ENCODE results near the gene MSH3.
"Not testable (repeated sequence)": the region's sequence is repeated elsewhere in the genome, so short reads cannot be mapped to it uniquely, and the experiment has no call there.

The MSH3 gene

DNA sequence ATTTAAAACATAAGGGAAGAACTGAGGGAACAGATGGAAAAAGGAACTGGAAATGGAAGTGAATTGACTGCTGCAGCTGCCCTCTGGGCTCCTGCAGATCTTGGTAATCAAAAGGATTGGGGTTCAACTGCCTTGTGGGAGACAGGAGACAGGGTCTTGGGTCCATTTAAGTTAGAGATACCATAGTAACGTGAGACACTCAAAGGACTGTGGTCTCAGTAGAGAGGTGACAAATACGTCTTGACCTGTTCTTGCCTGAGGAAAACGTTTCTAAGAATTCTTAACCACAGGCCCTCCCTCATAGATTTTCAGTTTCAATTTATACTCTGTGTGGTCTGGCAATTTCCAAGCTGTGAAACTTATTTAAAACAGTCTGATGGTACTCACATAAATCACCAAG is 101.2 kb downstream of the MSH3 start:
- no peak for DNase-seq (ENCODE audit: low read depth)

DNA sequence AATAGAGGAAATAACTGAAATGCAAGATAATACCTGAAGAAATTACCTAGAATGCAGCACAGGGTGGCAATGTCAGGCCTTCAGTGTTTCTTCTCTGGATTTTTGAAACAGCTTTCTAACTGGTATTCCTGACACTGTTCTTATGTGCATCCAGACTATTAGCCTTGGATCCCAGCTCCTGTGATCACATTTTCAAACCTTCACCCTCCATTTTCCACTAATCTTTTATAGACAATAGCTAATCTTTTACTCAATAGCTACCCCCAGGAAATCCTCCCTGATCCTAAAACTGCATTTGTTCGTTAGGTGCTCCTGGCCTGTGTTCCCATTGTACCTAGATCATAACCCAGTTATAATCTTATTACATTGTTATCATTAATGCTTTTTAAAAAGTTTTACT is 101.8 kb downstream of the MSH3 start:
- no peak for DNase-seq (ENCODE audit: low read depth)

GRCh38 chr5:80757290-80757689 is 102.8 kb downstream of the MSH3 start:
- no peak for DNase-seq (ENCODE audit: low read depth)

DNA sequence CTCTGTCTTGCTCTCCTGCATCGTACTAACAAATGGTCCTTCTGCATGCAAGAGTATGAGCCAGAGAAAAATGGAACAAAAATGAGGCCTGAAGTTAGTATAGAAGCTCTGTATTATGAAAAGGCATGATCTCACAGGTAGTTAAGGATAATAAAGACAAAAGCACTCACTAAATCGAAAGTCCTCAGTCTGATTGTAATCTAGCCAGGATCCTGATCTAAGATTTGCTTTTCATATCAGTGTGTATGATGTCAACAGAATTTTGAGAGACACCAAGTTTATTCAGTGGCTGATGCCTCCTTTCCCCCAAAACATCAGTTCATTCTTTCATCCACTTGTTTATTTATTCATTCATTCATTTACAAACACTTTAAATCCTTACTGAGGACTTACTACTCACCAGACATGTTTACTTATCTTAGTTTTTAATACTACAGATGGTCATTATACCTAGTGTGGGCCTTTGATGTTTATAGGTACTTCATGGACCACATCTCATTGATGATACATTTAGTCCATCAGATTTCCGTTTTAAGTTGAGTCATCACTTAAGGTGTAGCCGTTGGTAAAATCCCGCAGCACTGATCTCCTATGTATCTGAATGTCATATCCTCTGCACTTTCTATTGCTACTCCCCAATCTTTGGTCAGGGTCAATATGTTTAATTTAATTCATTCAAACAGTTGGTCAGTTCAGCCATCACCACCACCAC is 105.6 kb downstream of the MSH3 start:
- DNase-seq (ENCODE audit: low read depth), result no peak

GRCh38 chr5:80760680-80761079 is 106.2 kb downstream of the MSH3 start:
- no peak for DNase-seq (ENCODE audit: low read depth)

GRCh38 chr5:80761176-80761575 is 106.7 kb downstream of the MSH3 start:
- peak; percentile 36 for DNase-seq (ENCODE audit: low read depth)

DNA sequence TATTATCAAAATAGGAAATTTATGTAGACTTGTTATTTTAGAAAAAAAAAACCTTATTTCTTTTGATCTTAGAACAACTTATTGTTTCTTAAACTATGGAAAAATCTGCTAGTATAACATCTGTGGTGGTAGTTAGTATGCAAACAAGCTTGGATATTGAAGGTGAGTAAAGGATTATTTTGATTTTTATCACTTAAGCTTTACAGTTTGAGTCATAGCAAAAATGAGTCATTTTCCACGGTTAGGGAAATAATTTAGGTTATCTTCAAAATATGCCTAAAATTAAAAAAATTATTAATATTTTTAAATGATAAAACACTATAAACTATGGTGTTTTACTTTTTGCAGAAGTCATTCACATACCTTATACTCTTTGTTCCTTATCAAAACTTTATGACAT is 107.5 kb downstream of the MSH3 start:
- no peak for DNase-seq (ENCODE audit: low read depth)

DNA sequence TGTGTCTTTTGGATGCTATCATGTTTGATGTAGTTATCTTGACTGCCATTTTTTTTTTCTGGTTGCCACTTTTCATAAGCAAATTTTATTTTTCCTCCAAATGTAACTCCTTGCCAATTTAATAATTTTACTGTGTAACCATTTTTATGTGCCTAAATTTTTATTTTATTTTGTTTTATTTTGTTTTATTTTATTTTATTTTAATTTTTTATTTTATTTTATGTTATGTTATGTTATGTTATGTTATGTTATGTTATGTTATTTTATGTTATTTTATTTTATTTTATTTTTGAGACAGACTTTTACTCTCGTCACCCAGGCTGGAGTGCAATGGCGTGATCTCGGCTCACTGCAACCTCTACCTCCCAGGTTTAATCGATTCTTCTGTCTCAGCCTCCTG is 108.1 kb downstream of the MSH3 start:
- no peak for DNase-seq (ENCODE audit: low read depth)

- DNase-seq (ENCODE audit: low read depth), result no peak
Observed at GRCh38 chr5:80763211-80763610, 108.8 kb downstream of the MSH3 start.

DNA sequence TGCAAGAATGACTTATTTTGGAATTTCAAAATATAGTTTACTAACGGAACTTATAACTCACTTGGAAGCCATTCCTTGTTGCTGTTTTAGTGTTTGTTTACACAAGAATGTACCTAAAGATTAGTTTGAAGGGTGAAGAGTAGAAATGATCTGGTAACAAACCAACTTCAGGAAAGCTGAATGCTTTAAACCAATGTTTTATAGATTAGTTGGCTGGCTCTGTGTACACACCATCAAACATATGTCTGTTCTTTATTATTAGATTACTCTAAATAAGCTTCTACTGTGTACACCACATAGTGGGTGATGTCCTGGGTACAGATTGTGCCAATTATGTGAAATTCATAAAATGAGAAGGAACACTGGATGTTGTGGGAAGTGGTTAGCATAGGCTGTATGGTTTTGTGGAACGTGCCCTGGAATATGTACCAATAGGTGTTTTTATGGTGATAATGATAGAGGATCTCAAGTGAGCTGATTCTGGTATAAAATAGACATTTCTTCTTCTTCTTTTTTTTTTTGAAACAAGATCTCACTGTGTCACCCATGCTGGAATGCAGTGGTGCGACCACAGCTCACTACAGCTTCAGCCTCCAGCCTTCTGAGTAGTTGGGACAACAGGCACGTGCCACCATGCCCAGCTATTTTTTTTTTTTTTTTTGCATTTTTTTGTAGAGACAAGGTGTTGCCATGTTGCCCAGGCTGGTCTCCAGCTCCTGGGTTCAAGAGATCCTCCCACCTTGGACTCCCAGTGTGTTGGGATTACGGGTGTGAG is 109.6 kb downstream of the MSH3 start:
- DNase-seq (ENCODE audit: low read depth), result peak; percentile 17

- no peak for DNase-seq (ENCODE audit: low read depth)
Observed at GRCh38 chr5:80764786-80765185, 110.3 kb downstream of the MSH3 start.

GRCh38 chr5:80777347-80778287 is 123.2 kb downstream of the MSH3 start:
- no peak for DNase-seq (ENCODE audit: low read depth)

DNA sequence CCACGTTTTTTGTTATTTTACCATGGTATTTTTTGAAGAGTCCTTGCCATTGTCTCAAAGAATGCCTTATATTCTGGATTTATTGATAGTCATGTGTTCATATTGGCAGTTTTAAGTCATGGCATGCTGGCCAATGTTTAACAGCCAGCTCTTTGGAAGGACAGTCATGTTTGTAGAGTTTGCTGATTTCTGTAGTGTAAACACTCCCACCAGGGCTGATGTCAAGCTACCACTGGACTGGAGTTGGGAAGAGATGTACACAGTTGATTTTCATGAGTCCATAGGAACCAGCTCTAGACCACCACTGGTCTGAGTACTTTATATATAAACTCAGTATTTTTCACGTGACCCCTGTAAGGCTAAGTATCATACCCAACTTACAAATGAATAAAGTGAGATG is 125.6 kb downstream of the MSH3 start:
- DNase-seq (ENCODE audit: low read depth), result no peak

DNA sequence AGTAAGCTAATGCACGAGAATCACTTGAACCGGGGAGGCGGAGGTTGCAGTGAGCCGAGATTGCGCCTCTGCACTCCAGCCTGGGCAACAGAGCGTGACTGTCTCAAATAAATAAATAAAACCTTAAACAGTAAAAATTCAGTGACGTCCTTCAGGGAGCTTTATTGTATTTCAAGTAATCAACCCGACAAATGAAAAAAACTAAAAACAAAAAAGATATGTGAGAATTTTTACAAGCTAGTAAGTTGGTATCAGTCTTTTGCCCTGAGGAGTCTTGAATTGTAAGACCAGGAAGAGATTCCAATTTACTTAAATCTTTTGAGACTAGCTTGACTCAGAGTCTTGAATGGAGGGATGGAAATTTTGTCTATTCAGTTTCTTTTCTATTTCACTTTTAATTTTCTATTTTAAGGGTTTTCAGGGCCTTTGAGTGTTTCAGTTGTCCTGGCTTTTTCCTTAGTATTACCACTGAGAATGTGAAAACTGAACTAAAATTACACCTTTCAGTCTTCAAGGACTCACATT is 126.4 kb downstream of the MSH3 start:
- no peak for DNase-seq (ENCODE audit: low read depth)

DNA sequence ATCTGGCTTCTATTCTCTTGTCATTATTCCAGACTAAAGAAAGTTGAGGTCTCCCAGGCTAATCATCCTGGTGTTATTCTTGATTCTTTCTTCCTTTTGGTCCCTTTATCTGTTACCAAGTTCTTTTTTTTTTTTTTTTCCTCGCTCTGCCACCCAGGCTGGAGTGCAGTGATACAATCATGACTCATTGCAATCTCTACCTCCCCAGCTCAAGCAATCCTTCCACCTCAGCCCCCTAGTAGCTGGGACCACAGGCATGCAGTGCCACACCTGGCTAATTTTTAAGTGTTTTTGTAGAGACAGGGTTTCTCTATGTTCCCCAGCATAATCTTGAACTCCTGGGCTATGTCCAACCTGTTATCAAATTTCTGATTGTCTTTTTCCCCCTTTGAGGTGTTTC is 126.9 kb downstream of the MSH3 start:
- peak; percentile 44 for DNase-seq (ENCODE audit: low read depth)

DNA sequence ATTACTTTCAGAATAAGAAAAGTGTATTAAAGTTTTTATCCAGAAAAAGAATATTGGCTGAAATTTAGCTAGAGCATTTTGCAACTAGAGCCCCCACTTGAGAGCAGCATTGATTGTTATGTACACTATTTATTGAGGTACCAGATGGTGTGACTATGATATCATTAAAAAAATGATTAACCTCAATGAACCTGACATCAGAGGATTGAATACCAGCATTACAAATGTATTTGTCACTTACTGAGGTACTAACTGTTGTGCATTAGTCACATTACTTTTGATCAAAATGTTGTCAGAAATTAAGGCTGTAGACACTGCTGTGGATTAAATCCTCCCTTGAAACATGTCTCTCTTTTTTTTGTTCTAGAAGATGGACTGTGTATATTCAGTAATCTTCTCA is 128.2 kb downstream of the MSH3 start:
- DNase-seq (ENCODE audit: low read depth), result no peak

- DNase-seq (ENCODE audit: low read depth), result not testable (repeated sequence)
Observed at GRCh38 chr5:80783751-80784150, 129.3 kb downstream of the MSH3 start.

GRCh38 chr5:80784451-80784850 is 130.0 kb downstream of the MSH3 start:
- no peak for DNase-seq (ENCODE audit: low read depth)

DNA sequence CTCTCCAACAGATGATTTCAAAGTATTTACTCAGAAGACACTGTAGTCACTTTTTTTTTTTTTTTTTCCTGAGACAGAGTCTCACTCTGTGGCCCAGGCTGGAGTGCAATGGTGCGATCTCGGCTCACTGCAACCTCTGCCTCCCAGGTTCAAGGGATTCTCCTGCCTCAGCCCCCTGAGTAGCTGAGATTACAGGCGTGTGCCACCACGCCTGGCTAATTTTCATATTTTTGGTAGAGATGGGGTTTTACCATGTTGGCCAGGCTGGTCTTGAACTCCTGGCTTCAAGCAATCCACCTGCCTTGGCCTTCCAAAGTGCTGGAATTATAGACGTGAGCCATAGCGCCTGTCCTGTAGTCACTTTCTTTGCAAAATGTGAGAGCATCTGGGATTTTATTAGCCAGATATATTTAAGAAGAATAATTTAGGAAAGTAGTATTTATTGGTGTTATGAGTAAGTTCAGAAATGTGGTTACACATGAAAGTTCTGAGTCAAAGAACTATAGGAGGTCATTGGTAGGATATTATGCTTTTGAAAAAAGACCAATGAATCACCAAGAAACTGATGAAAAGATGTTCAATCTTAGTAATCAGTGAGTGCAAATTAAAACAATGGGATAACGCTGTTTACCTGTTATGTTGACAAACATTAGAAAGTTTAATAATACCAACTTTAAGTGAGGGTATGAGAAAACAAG is 135.0 kb downstream of the MSH3 start:
- not testable (repeated sequence) for DNase-seq (ENCODE audit: low read depth)

DNA sequence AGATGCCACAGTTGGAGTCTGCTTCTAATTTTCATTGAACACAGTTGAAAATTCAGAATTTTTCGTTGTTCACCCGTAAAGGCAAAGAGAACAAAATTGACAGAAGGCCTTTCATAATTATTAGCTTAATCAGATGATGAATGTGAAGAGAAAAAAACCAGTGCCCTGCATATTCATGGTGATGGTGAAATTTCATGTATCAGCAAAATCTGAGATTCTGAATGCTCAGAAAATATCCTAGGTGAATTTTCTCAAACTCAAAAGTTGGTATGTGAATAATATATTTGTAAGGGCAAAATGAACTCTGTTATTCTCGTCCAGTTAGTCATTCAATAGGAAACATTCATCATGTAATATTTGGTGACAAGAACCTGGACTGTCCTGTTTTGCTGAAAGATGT is 136.2 kb downstream of the MSH3 start:
- no peak for DNase-seq (ENCODE audit: low read depth)

DNA sequence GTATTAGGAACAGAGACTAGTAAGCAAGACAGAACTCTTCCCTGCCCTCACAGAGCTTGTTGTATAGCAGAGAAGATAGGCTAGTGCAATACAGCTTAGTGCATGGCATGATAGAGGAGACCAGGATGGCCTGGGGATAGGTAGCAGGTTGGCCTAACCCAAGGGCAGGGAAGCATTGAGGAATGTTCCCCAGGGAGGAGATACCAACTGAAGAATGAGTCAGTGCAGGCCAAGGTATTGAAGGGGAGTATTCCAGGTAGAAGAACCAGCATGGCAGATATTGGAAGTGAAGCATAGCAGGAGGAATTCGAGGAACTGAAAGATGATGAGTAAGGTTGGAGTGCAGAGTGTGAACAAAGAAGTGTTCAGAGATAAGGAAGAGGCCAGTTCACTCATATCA is 138.9 kb downstream of the MSH3 start:
- no peak for DNase-seq (ENCODE audit: low read depth)

- no peak for DNase-seq (ENCODE audit: low read depth)
Observed at GRCh38 chr5:80796846-80797245, 142.4 kb downstream of the MSH3 start.
